Kidney (tissue), 14 donors: ENCODE results near the gene SEH1L. TPM values are rescaled to one million over a fixed set of nuclear protein-coding genes. Genes with fewer than 3 reads are reported as not detected.

Experiments used
- DNase-seq, 5 donors: peaks; one replicate each; pipeline ENCODE4 v3.0.0-alpha.2; 2013 to 2020
- FAIRE-seq: peaks from 2 replicates; lab custom pipeline; 2012; peaks lifted over from hg19 to GRCh38; lab: Jason Lieb, UNC
- H3K27ac ChIP-seq, 2 donors: one replicate each; pipeline ENCODE4 v1.7.0; 2013; ENCODE audit warnings: low read depth in 2 of 2, low read length in 2 of 2, inconsistent platforms in 1 of 2
- H3K27me3 ChIP-seq: one replicate; pipeline ENCODE4 v1.7.1; 2013; ENCODE audit warnings: low read length, inconsistent platforms; ENCODE audit not compliant: control insufficient read depth, insufficient read depth
- H3K36me3 ChIP-seq, 3 donors: one replicate each; pipeline versions ENCODE4 v1.7.0 to v1.7.1; 2013; ENCODE audit warnings: low read length in 3 of 3, control low read depth in 1 of 3, inconsistent platforms in 1 of 3; ENCODE audit not compliant: insufficient read depth in 3 of 3, control insufficient read depth in 2 of 3
- H3K4me1 ChIP-seq, 3 donors: one replicate each; pipeline versions ENCODE4 v1.7.0 to v1.7.1; 2013; ENCODE audit warnings: low read length in 3 of 3, inconsistent platforms in 1 of 3, low read depth in 1 of 3; ENCODE audit not compliant: control insufficient read depth in 2 of 3, insufficient read depth in 2 of 3
- H3K4me3 ChIP-seq, 3 donors: one replicate each; pipeline versions ENCODE4 v1.7.0 to v1.8.1; 2013; ENCODE audit warnings: low read length in 3 of 3, control low read depth in 1 of 3, inconsistent platforms in 1 of 3
- H3K9ac ChIP-seq, 3 donors: one replicate each; pipeline versions ENCODE4 v1.7.0 to v1.7.1; 2013; ENCODE audit warnings: low read length in 3 of 3, control low read depth in 1 of 3, inconsistent platforms in 1 of 3
- H3K9me3 ChIP-seq, 3 donors: one replicate each; pipeline versions ENCODE4 v1.7.0 to v1.7.1; 2013; ENCODE audit warnings: low read length in 3 of 3, control low read depth in 1 of 3, inconsistent platforms in 1 of 3; ENCODE audit not compliant: control insufficient read depth in 2 of 3, insufficient read depth in 1 of 3
- intact Hi-C: fragments of 100-400 bp; cut with DNase I; formaldehyde crosslinking; loops from one replicate; pipeline ENCODE4 v1.11.1; 2022
- polyA plus RNA-seq: library from polyadenylated mRNA; stranded (reverse); fragments of 350-450 nt; fragmentation: Illumina TruSeq; extraction: RNeasy Lipid Tissue Mini Kit (QIAGEN cat#74804); gene quantifications from one replicate; pipeline ENCODE4 v1.2.3, GENCODE V29; 2014; ENCODE audit warnings: low read depth, low replicate concordance; ENCODE audit not compliant: insufficient read depth
- total RNA-seq: library from RNA; stranded (reverse); fragmentation: NEBNext Ultra II Directional; extraction: Animal tissue kit (Norgen Biotek cat#: 25700); gene quantifications from one replicate; pipeline ENCODE4 v1.2.1, GENCODE V29; 2021
- TF ChIP-seq, protein P1 (sequence below): IDR thresholded peaks from 3 replicates; pipeline ENCODE4 v1.5.1; 2012; ENCODE audit warnings: mild to moderate bottlenecking, moderate library complexity, borderline replicate concordance; ENCODE audit not compliant: insufficient read depth; ENCODE audit errors: extremely low read depth
- donor health status: control.
- donor health status: control.
- donor health status: control.
- donor health status: control.
- donor health status: control.
- donor health status: DM: yes; HTN: yes; CAD: no.
- donor health status: Normal renal cell carcinoma (clear cell type).

SEH1L gene
- total and polyA plus RNA-seq, 2 donors from 2014 or later, result 15.8 to 43.3 TPM

DNA sequence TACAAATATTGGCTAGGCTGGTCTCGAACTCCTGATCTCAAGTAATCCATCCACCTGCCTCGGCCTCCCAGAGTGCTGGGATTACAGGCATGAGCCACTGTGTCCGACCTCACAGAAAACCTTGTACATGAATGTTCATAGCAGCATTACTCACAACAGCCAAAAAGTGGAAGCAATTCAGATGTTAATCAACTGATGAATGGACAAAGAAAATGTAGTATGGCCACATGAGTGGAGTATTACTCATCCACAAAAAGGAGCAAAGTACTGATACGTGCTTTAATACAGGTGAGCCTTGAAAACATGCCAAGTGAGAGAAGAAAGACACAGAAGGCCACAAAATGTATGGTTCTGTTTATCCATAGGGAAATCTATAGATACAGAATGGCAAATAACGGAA is 63.9 kb downstream of the SEH1L start:
- DNase-seq (no peak), FAIRE-seq (no peak)
- no peaks in the 10 kb centered on the region for H3K4me1 ChIP-seq
- H3K9me3 ChIP-seq, result no peaks in the 10 kb centered on the region
- H3K9ac ChIP-seq, result no peak overlapping the region
- H3K27ac ChIP-seq, result no peak overlapping the region
- peaks cover 0 to 26% (median 22%) of the 10 kb centered on the region in 3 donors for H3K36me3 ChIP-seq
- H3K27me3 ChIP-seq, result no peaks in the 10 kb centered on the region
- no peak overlapping the region for H3K4me3 ChIP-seq
- intact Hi-C loops, result no loop called here
- TF ChIP-seq, protein P1, sequence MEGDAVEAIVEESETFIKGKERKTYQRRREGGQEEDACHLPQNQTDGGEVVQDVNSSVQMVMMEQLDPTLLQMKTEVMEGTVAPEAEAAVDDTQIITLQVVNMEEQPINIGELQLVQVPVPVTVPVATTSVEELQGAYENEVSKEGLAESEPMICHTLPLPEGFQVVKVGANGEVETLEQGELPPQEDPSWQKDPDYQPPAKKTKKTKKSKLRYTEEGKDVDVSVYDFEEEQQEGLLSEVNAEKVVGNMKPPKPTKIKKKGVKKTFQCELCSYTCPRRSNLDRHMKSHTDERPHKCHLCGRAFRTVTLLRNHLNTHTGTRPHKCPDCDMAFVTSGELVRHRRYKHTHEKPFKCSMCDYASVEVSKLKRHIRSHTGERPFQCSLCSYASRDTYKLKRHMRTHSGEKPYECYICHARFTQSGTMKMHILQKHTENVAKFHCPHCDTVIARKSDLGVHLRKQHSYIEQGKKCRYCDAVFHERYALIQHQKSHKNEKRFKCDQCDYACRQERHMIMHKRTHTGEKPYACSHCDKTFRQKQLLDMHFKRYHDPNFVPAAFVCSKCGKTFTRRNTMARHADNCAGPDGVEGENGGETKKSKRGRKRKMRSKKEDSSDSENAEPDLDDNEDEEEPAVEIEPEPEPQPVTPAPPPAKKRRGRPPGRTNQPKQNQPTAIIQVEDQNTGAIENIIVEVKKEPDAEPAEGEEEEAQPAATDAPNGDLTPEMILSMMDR, result no peak

DNA sequence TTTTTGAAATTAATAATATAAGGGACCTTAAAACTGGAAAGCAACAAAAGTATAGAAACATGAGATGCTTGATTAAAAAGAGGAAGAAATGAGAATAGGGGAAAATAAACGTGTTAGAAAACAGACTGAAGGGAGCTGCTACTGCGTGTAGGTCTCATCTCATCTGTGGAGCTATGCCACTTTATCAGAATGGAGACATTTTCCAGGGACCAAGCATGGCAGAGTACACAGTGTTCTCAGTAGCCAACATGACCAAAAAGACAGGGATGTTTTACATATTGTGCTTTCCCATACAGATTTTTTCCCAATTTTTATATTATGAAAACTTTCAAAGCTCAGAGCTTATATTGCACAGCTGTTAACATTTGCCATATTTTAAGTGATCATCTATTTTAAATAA is 66.4 kb downstream of the SEH1L start:
- no peak overlapping the region for H3K9ac ChIP-seq
- TF ChIP-seq, protein P1, result no peak
- H3K27me3 ChIP-seq, result no peaks in the 10 kb centered on the region
- no peaks in the 10 kb centered on the region for H3K9me3 ChIP-seq
- no peaks in the 10 kb centered on the region for H3K4me1 ChIP-seq
- no peak overlapping the region for H3K27ac ChIP-seq
- H3K36me3 ChIP-seq, result peaks cover 0 to 24% (median 21%) of the 10 kb centered on the region in 3 donors
- FAIRE-seq (no peak), DNase-seq (no peak)
- intact Hi-C loops, result no loop called here
- H3K4me3 ChIP-seq, result no peak overlapping the region

DNA sequence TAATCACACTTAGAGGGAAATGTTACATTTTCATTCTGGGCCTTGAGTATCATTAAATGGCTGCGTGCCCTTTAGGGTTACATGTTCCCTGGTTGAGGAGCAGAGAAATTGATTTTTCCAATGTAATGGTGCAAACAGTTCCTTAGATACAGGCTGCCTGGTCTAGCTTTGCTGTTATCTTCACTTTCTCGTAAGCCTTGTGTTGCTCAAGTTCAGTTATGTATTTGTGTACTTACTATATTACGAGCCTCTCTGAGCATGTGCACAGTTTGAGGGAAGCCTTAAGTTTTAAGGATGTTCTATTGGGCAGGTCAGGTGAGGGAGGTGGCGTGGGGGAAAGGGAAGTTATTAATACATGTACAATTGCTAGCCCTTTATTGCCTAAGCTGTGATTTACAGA is 67.0 kb downstream of the SEH1L start:
- H3K27ac ChIP-seq, result no peak overlapping the region
- DNase-seq (no peak), FAIRE-seq (no peak)
- intact Hi-C loops, result no loop called here
- TF ChIP-seq, protein P1, result no peak
- no peak overlapping the region for H3K4me3 ChIP-seq
- no peak overlapping the region for H3K9ac ChIP-seq
- no peaks in the 10 kb centered on the region for H3K4me1 ChIP-seq
- no peaks in the 10 kb centered on the region for H3K27me3 ChIP-seq
- H3K36me3 ChIP-seq, result peaks cover 0 to 22% (median 20%) of the 10 kb centered on the region in 3 donors
- no peaks in the 10 kb centered on the region for H3K9me3 ChIP-seq
